Colon (tissue), 2 donors: ENCODE measurements around the gene NLGN4X.
"Not testable (repeated sequence)": the region's sequence is repeated elsewhere in the genome, so short reads cannot be mapped to it uniquely, and the experiment has no call there.

Source experiments
- FAIRE-seq: peaks from 2 replicates; lab custom pipeline; 2012; peaks lifted over from hg19 to GRCh38; lab: Jason Lieb, UNC
- donor health status: control.
- donor health status: control.

The NLGN4X gene

DNA sequence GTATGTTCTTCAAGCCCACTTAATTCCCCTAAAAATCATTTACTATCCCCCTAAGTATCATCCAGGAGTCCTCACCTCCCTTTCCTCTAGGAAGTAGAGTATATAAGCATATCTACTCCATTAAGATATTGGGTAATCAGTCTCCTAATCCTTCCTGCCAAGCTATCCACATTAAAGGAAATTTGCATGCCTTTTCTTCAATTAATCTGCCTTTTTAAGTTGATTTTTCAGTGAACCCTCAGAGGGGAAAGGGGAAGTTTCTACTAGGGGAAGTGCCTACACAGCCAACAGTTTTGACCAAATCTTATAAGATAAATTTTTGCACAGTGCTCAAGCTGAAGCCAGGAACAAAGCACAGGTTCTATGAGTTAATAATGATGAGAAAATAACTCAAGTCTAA lies 222.8 kb downstream of the NLGN4X start:
- FAIRE-seq = no peak

DNA sequence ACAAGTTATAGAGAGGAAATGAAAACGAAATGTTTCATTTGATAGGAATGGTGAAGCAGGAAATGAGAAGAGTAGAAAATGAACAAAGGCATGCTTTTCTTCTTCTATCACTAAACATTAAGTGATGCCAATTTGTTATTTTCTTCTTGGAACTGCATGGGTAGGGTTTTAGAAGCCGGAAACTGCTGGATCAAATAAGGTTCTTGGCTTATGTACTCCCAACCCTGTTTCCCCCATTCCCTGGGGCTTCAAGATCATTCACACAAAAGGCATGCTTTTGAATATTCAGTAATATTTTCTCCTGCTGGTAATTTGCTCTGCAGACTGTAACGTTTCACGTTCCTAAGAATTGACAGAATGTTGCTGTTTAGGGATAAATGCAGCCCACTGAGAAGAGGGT lies 224.1 kb downstream of the NLGN4X start:
- FAIRE-seq = no peak

DNA sequence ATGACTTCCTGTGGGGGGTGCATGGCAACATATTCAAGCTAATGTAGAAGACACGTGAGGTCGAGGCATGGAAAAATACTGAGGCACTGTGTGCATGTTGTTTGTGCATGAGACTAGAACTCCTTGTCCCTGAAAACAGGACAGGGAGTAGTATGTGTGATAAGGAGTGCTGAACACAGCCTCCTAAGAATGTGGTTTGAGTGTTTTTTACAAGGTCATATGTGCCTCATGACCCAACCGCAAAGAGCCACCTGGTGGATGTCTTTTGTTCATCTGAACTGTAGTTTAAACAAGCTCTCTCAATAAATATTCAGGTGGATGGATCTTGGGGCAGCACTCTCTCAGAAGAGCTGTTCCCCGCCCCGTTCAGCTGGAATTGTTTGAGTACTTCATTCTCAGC lies 226.6 kb downstream of the NLGN4X start:
- FAIRE-seq = no peak

DNA sequence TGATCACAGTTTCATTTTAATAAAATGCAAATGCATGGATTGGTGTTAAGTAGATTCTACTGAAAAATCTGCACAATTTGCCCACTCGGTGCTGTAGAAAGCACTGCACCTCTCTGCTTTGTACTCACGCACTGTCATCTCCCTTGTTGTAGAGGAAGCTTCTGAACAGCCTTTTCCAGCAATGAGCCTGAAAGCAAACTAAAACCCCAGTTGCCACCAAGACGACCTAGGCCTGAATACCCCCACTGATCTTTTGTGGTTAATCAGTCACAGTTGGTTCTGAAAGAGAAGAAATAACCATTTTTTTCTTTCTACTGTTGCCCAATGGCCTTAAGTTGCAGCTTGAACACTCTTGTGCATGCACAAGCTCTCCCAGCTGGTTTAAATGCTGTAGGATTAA lies 229.8 kb downstream of the NLGN4X start:
- no peak for FAIRE-seq

DNA sequence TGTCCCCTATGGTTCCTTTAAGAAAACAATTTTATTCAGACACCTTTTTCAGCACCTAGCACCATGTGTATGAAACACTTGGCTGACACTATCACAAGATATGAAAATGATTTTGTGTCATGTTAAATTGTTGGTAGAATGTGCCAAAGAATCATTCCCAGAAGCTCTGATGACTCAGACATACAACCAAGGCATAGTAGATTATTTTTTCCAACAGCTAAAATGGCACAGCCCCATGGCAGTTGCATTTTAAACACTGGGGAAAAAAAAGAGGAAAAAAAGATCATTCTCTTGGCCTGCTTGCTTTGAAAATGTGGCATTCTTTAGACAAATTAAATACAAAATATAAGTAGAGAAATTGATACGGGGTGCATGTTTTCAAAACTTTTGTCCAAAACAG lies 230.2 kb downstream of the NLGN4X start:
- no peak for FAIRE-seq

- FAIRE-seq = no peak
Observed at GRCh38 chrX:5991393-5991792, 237.3 kb downstream of the NLGN4X start.

DNA sequence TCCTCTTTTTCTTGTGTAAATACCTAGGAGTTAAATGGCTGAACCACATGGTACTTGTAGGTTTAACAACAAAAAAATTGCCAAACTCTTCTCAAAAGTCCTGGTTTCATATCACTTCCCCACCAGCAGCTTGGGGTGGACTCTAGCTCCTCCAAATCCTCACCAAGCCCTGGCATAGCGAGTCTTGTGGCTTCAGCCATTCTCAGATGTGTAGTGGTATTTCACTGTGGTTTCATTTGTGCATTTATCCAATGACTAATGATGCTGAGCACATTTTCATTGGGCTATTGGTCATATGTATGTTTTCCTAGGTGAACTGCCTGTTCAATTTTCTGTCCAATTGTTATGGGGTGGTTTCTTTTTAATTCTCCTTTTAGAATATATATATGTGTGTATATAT lies 249.3 kb downstream of the NLGN4X start:
- FAIRE-seq = no peak

DNA sequence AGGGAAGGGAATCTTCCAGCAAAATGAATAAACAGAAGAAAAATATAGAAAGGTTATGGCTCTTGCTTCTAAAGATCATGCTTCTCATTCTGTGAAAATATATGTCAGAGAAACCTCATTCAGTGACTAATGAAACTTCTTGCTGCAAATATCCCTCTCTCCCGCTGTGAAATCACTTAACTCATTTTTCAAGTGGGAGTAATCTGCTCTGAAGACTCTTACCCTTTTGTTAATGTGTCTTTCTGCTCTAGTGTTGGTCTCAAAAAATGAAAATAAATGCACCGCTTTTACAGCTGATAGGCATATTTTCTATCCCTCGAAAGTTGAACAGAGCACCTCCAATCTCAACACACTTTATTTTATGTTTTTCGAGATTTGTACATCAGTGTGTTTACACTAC lies 252.3 kb downstream of the NLGN4X start:
- FAIRE-seq = peak; percentile 45

- FAIRE-seq = no peak
Observed at GRCh38 chrX:5971300-5971699, 257.4 kb downstream of the NLGN4X start.

DNA sequence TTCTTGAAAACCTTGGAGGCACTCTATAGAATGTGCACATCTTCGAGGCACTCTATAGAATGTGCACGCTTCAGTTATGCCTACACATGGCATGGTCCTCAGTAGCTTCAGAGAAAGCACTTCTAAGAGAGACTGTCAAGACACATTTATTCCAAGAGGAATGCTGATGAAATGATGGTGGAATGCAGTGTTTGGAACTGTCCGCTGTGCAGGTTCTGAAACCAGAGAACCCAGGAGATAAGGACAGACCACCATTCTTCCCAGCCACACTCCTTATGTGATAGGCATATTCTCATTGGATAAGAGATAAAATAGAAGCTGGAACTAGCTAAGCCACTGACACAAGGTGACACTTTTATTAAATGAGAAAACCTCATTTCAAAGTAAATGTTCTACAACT lies 263.3 kb downstream of the NLGN4X start:
- no peak for FAIRE-seq

DNA sequence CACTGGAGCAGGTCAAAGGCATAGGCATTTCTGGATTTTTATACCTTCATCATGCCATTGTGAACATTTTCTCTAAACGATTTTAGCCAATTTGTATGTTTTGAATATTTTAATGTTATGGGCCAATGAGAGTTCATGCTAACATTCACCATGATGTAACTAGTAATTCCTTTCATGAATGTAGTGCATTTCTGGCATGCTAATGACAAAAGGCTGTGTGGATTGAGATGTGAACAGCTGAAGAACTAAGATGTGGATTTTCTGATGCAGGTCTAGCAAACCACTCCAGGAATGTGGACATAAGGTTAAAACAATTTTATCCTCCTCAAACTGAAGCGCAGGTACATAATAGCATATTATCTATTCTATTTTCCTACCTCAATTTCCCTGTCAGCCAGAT lies 269.4 kb downstream of the NLGN4X start:
- FAIRE-seq = no peak

DNA sequence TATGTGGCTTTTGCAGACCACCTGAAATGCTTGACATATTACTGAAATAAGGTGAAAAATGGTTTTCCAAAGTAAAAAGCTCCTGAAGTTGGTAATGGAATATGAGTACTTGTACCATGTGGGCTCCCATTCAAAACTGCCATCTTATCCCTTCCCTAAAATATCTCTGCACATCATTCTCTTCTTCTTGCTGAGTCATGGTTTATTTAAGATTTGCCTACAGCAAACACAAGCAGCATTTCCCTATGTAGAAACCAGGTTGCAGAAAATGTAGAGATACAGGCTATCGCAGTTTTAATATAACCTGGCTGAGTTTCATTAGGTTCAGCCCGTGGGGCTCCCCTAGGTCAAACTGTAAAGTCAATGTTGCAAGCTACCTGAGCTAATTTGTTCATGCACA lies 270.1 kb downstream of the NLGN4X start:
- no peak for FAIRE-seq

GRCh38 chrX:5957506-5957905 lies 271.2 kb downstream of the NLGN4X start:
- no peak for FAIRE-seq

GRCh38 chrX:5936438-5936837 lies 292.2 kb downstream of the NLGN4X start:
- FAIRE-seq = no peak

DNA sequence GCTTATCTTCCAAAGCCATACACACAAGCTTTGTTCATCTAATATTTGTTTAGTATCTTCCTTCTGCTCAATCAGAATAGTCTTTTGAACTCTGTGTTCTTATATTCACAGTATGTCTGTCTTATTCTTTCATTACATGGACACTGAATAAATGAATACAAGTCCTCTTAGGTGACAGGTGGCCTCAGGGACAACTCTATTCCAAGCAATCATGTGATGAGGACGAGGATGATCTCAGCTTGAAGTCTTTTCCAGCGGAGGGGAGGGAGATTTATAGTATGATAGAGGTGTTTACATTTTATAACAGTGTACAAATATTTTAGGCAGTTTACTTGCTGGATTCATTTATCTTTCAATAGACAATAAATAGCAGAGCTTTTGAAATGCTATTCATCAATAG lies 300.4 kb downstream of the NLGN4X start:
- no peak for FAIRE-seq

DNA sequence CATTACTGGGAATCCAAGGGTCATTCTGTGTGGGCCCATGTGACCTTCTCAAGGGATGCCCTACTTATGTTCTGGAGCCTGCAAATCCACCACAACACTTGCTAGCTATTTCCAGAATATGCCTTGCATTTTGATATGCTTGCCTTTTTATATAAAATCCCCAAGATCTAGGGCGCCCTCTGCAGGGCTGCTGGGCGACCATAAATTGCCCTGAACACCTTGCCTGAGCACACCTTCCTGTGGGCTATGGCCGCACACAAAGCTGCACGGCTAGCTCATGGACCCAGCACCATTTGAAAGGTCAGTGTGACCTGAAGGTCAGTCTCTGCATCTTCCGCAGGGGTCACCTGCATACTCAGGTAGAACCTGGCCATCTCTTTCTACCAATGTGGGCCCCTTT lies 311.7 kb downstream of the NLGN4X start:
- no peak for FAIRE-seq

DNA sequence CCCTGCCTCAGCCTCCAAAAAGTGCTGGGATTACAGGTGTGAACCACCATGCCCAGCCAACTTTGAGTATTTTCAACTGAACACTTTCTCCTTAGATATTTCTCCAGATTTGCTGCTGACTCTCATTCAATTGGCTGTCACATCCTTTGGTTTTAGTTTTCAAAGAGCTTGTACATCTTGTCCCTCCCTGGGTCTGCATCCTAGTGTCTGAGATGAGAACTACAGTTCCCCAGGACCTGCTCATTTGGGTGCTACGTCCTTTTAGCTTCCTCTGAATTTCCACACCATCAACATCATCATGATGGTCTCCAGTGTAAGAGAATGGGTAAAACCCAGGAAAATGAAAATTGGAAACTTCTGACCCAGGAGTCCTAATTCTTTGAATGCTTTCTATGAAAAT lies 312.9 kb downstream of the NLGN4X start:
- no peak for FAIRE-seq

- no peak for FAIRE-seq
Observed at GRCh38 chrX:5907207-5907606, 321.5 kb downstream of the NLGN4X start.

- FAIRE-seq = not testable (repeated sequence)
Observed at GRCh38 chrX:5903586-5904190, 325.0 kb downstream of the NLGN4X start.

DNA sequence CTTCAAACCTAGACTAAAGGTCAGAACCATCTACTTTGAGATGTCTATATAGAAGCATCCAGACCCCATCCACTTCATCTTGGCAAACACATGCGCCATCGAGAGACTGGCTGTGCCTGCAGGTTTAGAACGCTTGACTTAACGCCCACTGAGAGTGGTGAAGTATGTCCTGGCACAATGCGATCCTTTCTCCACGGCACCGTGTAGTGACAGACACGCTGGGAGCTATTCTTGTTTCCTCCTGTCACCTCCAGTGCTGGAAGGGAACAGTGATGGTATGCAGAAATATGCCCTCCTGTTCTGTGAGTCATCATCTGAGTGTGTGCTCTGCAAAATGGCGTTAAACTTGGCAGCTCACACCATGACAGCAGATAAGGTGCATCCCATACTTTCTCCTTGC lies 330.2 kb downstream of the NLGN4X start:
- FAIRE-seq = no peak

- no peak for FAIRE-seq
Observed at GRCh38 chrX:5891378-5891777, 337.3 kb downstream of the NLGN4X start.

- peak; percentile 84 for FAIRE-seq
Observed at GRCh38 chrX:5876984-5877596, 351.6 kb downstream of the NLGN4X start.

DNA sequence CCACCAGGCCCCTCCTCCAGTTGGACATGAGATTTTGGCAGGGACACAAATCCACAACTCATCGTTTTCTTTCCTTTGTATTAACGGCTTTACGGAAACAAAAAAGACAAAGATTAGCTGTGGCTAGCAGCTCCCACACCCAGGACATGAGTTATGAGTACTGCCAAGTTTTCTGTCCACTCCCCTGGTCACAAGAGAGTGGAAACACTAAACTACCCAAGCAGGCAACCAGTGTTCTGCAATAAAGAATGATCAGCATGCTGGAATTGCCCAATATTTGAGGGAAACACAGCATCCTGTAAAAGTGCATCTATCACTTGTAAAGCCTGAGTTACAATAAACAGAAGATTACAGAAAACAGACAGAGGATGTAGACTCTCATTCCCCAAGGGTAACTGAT lies 358.4 kb downstream of the NLGN4X start:
- FAIRE-seq = no peak

DNA sequence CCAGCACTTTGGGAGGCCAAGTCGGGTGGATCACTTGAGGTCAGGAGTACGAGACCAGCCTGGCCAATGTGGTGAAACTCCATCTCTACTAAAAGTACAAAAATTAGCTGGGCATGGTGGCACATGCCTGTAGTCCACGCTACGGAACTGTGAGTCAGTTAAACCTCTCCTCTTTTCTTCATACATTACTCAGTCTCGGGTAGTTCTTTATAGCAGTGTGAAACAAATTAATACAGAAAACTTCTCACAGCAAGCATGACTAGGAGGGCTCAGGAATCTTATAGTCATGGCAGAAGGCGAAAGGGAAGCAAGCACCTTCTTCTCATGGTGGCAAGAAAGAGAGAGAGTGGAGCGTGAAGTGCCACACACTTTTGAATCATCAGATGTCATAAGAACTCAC lies 358.9 kb downstream of the NLGN4X start:
- no peak for FAIRE-seq

- no peak for FAIRE-seq
Observed at GRCh38 chrX:5867778-5868177, 360.9 kb downstream of the NLGN4X start.
